ENCODE results near the gene SGK1.
"Not testable (repeated sequence)": the region's sequence is repeated elsewhere in the genome, so short reads cannot be mapped to it uniquely, and the experiment has no call there.

The SGK1 gene

DNA sequence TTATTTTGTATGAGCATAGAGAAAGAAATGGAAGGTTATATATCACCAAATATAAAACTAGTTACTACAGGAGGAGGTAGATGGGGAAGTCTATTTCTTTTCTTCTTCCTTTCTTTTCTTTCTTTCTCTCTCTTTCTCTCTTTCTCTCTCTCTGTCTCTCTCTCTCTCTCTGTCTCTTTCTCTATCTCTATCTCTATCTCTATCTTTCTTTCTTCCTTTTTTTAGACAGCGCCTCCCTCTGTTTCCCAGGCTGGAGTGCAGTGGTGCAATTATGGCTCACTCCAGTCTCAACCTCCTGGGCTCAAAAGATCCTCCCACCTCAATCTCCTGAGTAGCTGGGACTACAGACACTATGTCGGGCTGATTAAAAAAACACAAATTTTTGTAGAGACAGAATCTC, 10.2 kb upstream of the SGK1 start:
- DNase-seq (ENCODE audit: low read depth), result no peak

DNA sequence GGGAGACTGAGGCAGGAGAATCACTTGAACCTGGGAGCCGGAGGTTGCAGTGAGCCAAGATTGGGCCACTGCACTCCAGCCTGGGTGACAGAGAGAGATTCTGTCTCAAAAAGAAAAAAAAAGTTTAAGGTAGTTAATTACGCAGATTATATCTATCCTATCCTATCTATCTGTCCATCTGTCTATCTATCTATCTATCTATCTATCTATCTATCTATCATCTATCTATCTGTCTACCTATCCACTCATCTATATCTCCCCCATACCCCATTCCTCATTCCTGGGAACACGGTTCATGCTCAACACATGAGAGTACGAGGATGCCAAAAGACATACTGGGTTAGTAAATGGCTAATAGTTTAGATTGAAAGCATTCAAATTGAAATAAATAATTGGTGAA, 8.3 kb upstream of the SGK1 start:
- DNase-seq (ENCODE audit: low read depth), result not testable (repeated sequence)

DNA sequence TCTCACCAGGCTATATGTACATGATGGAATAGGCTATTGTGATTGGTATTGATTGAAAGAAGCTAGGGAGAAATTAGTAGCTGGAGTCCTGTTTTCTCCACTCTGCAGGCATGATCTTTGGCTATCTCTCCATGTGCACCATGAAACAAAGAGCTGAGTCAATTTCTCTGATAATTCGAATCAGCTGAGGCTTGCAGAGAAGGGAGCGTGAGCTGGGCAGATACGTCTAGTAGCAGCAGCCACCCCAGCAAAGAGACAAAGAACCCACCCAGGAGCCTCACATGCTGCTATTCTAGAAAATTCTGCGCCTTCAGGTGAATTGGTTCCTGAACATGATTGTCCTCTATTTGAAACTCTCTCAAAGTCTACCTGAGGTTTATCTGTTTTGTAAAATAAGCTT, 6.9 kb upstream of the SGK1 start:
- DNase-seq (ENCODE audit: low read depth), result no peak

DNA sequence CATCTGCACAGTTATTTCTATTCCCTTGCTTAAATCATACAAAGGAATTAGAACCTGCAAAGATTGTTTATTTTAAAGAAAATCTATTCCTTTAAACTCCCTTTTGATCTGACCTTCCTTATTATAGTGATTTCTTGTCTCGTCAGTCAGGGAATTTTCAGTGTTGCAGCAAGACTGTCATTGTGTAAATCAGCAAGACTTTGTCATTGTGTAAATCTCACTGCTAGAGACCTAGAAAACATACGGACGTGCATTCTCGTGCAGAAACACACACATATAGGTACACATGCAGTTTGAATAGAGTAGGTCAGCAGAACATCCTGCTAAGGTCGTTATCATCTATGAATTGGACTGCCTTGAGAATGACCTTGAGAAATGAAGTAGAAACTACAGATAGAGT, 6.2 kb upstream of the SGK1 start:
- DNase-seq (ENCODE audit: low read depth), result no peak

DNA sequence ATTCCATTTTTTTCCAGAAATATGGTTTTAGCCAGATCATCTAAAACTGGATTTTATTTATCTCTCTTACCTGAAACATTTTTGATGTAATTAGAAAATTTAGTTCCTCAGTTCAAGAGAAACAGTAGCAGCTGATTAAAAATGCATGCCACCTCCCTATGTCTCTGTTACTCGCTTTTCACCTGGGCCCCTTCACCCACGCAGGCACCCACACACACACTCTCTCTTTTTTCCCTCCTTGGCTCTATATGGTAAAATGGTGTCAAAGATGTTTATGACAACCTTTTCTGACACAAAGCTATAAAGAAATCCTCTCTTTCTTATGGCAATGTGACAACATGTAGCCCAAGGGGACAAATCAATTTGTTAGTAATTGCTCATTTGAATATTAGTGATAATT, 5.8 kb upstream of the SGK1 start:
- no peak for DNase-seq (ENCODE audit: low read depth)

DNA sequence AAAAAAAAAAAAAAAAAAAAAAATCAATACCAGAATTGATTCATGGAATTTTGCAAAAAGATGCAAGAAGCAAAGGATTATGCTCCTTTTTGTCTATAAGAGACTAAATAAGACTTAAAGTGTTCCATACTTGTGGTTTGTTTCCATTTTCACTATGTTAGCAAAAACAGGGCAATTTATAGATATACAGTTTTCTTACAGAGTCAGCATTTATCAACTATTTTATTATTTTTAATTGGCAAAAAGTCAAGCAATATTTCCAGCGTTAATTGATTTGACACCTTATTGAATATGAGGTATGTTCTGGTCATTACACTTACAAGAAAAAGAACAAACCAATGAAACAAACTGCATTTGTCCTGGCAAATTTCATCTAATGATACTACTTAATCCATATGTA, 5.4 kb upstream of the SGK1 start:
- DNase-seq (ENCODE audit: low read depth), result no peak

DNA sequence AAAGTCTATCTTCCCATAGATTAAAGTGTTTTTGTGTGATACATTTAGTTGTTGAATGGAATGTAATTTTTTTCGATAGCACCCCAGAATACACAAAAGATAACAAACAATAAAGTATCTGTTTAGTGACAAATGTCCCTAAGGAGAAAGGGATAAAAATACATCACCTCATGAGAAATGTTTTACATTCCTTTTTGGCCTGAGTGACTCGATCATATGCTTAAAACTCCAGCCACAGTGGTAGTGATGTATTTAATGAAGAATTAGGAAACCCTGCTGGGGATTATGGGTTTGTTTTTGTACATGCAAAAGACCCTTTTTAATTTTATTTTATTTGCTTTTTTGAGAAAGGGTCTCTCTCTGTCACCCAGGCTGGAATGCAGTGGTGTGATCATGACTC, 4.3 kb upstream of the SGK1 start:
- DNase-seq (ENCODE audit: low read depth), result no peak

DNA sequence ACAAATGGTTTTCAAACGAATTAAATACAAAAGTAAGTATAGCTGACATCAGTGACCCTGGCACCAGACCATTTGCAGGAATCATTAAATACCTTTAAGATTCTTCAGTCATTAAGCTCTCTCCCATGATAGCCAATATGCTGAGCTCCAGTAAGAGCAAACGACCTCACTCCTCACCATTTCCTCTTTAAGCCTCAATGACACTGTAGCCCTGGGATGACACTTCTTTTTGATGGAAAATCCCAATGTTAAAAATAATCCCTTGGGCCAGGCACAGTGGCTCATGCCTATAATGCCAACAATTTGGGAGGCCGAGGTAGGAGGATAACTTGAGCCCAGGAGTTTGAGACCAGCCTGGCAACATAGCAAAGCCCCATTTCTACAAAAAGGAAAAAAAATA, 3.3 kb upstream of the SGK1 start:
- DNase-seq (ENCODE audit: low read depth), result no peak

DNA sequence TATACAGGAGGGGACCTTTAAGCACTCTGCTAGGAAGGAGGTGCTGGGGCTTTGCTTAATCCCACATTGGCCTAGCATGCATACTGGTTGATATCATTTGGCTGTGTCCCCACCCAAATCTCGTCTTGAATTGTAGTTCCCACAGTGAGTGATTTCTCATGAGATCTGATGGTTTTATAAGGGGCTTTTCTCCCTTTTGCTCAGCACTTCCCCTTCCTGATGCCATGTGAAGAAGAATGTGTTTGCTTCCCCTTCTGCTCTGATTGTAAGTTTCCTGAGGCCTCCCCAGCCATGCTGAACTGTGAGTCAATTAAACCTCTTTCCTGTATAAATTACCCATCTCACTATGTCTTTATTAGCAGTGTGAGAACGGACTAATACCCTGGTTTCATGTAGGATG, 1.8 kb upstream of the SGK1 start:
- DNase-seq (ENCODE audit: low read depth), result not testable (repeated sequence)

DNA sequence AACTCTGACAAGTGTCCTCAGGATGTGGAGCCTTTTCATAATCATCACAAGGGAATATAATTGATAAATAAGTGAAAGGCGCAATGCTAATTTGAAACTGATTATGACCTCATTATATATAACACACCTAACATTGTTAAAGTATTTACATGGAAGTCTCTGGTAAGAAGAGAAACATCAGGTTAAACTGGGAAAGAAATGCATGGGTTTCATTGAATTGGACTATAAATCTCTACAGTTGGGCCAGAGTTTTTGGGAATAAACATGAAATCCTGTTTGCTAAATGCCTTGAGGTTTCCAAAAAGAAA, 1.0 kb upstream of the SGK1 start:
- DNase-seq (ENCODE audit: low read depth), result no peak

DNA sequence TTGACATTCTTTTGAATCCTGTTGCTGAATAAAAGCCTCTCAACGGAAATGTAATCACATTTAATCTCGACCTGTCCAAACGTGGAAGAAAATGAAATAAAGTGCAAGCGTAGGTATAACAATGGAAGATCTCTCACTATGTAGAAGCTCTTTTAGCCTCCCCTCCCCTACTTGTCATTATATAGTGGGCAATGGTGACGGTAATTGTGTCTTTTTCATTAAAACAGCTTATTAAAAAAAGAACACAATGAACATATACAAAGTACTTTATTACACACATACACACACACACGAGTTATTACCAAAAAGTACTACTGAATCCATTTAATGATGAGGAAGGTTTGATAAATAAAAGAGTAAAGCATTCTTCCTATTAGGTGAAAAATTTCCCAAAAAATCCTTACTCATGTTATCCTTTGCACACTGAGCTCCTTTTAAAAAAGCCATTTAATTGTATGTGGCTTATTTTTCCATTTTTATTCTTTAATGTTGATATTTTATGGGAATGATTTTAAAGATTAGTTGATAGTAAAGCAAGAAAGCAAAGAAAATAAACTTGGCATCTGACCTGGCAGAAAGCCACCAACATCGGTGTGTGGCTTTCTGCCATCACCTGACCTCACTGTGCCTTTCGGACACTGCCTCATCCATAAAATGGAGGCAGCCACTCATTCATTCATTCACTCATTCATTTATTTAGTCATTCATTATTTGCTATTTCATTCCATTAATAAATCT, 493 bp upstream of the SGK1 start:
- DNase-seq (ENCODE audit: low read depth), result no peak

DNA sequence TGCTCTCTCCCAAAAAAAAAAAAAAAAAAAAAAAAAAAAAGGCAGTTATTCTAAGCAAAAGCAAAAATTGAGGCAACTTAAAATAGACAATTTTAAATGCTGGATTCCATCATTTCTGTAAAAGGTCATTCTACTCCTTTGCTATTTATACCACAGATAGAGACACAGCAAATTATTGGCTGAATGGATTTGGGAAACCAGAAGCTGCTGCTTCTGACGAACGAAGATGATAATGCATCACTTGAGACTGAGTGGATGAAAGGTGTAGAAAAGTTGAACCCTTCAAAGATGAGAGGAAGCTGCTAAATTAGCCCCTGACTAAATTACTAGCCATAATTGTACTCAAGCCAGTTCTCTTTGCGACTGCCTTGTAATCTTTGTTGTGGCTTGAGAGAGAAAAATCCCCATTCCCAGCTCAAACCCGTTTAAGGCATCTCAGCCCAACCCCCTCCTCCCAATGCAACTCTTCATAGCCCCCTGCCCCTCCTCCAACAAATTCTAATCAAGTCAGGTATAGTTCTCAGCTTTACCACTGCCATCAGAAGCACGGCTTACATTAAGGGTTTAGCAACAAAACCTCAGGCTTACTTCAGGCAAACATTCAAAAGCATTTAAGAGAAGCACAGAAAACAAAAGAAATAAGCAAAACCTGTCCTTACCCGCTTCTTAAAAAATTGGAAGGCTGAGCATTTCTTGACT, 1.0 kb downstream of the SGK1 start:
- no peak for DNase-seq (ENCODE audit: low read depth)

DNA sequence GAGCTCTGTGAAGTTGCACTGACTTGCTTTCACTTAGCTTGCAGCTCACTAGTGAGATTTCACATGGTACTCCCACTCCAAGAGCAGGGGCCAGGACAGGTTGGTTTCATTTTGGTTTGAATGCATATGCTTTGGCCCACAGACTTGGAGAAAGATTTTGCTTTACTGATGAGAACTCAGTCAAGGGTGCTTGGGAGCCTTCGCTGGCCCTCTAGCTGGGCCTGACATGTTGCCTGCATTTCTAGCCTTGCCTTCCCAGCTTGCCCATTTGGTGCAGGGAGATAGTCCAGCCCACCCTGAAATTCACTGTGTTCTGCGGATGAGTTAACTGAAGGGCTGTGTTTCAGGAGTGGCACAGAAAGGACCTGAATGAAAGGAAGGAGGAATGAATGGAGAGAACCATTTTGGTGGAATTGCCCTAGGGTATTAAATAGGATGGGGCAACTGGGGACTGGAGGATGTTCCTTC, 1.9 kb downstream of the SGK1 start:
- DNase-seq (ENCODE audit: low read depth), result no peak

DNA sequence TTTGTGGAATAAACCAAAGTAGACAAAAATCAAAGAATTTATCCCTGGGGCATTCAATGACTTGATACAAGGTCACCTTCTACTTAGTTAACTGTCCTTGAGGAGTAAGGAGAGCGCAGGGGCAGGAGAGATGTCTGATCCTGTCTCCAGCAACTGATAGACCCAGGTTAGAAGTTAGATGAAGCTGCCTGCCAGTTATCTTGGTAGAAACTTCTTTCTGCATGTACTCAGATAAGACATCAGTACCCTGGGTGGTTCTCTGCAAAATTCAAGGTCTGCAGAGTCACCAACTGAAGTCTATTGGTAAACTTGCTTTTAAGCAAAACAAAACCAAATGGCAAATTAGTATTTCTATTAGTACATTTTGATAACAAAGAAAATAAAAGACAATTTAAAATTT, 2.7 kb downstream of the SGK1 start:
- no peak for DNase-seq (ENCODE audit: low read depth)

DNA sequence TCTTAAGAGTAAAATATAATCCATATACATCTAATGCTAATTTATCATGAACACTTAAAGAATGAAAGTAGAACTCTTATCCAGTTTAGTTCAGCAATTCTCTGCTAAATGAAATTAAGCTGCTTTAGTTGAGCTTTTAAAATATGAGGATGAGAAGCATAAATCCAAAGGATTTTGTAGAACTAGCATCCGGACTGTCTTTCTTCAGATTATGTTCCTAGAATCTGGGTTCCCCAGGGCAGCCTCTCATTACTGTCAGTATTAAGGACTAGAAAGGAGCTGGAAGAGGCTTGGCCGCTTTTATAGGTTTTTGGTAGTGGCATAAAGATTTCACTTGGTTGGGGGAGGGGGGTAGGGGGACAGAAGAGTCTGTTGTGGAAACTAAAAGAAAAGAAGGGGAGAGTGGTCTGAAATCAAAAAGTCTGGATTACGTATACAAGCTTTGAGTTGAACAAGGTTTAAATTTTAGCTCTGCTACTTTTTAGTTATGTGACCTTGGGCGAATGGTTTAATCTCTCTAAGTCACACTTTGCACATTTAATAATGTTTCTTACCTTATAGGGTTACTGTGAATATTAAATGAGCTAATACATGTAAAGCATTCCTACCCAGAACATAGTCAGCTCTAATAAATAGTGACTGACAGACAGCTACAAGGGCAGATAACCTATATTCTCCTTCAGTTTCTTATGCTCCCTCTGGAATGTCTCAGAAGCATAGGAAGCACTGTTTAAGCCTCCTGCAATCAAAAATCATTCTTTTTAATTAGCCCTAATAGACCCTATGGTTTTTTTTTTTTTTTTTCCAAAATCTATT, 3.7 kb downstream of the SGK1 start:
- DNase-seq (ENCODE audit: low read depth), result no peak

DNA sequence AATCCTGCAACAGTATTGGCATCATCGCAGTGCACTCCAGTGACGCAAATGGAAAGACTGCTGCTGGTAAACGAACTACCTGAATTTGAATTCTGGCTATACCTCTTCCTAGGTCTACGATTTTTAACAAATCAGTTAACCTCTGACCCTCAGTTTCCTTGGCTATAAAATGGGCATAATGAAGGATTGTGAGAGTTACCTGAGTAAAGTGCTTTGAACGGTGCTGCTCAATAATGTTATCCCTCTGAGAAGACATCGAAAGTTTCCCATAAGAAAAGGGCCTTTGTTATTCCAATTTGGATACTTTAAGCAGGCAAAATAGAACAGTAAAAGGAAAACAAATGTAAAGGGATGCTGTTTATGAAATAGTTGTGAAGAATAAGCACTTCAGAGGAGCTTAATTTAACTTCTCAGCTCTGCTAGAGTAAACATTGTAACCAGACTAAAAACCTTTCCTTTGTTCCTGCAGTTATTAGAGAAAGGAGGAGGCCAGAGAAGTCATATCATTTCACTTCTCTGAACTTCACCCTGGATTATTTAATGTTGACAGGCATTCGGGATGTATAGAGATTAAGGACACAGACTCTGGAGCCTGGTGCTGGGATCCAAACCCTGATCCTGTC, 5.8 kb downstream of the SGK1 start:
- no peak for DNase-seq (ENCODE audit: low read depth)

DNA sequence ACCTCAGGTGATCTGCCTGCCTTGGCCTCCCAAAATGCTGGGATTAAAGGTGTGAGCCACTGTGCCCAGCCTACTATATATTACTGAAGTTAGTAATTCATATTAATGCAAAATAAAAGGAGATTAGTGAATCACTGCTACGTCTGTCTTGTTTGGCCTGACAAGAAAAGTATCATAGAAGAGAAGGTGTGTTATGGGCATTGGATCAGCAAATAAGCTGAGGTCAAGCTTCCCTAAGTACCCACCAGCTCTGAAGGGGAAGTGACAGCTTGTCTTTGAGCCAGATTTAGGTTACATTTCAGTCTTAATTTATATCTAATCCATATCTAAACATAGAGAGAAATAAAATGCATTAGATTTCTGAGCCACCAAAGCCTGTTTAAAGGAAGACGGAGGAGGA, 7.1 kb downstream of the SGK1 start:
- no peak for DNase-seq (ENCODE audit: low read depth)

DNA sequence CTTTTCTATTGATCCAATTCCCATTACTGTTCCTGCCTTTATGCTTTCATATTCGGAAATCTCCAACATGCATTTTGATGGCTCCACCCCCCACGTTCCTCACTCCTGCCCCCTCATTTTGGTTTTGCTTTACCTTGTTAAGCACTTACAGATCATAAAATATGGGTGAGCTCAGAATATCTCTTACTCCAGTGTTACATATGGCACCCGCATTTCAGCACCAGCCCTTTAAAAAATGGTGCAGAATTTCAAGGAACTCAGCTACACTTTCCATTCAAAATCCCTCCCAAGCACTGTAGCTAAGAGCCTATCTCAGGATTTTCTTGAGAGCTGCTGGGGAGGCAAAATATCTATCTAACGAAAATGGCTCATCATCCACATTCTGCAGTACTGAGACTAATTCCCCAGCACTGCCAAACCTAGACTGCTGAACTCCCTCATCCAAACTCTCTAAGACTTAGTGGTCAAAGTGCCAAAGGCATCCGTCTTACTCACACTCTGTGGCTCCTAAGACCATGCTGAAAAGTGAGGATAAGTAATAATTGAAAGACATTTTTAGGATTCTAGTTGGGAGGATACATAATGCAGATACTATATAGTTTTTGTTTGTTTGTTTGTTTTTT, 7.8 kb downstream of the SGK1 start:
- DNase-seq (ENCODE audit: low read depth), result peak; percentile 54

DNA sequence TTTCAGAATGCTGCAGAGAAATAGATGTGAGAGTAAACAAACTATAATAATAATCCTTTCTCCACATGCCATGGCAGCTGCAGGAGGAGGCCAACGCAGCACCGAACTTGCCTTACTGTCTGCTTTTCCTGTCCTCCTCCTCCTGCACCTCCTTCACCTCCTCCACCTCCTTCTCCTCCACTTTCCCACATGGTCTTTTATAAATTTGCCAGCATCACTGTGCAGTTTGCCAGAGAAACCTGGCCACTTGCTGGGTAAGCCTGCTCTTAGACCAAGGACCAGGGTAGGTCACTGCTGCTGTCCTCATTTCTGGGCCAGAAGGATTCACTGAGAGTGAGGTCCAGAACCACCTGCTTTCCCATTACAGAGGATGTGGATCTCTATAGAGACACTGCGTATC, 8.7 kb downstream of the SGK1 start:
- DNase-seq (ENCODE audit: low read depth), result no peak

DNA sequence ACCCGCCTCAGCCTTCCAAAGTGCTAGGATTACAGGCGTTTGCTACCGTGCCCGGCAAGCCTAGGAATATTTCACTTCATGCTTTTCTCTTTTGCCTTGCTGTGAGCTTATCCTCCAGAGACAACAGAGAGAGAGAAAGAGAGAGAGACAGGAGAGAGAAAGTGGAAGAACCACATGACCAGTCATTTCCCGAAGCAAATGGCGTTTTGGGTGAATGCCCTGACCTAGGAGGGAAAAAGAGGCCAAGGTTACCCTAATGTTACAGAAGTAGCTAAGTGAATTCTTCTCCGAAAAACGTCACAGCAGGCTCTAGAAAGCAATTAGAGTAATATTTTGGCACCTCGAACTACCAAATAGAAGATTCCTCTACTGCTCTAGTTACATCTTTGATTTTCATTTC, 9.1 kb downstream of the SGK1 start:
- DNase-seq (ENCODE audit: low read depth), result no peak

DNA sequence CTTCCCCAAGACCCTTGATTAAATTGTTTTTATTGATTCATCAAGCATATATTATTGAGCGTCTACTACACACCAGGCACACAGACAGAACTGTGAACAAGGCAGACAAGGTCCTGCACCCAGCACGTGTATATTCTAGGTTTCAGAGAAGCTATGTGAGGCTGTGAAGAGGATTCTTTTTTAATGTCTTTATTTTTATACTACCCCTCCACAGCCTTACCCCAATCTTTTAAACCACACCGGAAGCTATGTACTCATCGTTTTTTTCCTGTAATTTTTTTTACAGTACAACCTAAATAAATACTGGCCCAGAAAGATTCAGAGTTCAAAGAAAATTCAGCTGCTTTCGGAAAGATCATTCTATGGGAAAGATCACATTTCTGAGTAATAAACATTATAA, 10.0 kb downstream of the SGK1 start:
- DNase-seq (ENCODE audit: low read depth), result no peak

DNA sequence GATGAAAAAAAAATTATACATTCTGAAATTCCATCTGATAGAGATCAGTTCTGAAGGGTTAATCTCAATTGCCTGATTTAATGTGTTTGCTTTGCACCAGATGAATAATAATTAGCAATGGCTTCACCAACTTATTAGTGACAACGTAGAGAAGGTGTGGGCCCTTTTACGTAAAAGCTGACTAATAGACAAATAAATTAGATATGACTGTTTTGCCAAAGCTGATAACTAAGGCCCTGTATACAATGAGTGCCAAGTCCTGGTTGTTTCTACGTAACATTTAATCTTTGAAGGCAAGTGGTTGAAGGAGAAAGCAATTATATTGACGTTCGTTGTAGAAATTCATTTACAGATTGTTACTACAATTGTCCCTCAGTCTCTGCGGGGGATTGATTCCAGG, 10.8 kb downstream of the SGK1 start:
- DNase-seq (ENCODE audit: low read depth), result peak; percentile 47

Measured in amniotic epithelial cell (primary cell).